ENCODE data around the gene PSG11.
"Not testable (repeated sequence)": the region's sequence is repeated elsewhere in the genome, so short reads cannot be mapped to it uniquely, and the experiment has no call there.

DNA sequence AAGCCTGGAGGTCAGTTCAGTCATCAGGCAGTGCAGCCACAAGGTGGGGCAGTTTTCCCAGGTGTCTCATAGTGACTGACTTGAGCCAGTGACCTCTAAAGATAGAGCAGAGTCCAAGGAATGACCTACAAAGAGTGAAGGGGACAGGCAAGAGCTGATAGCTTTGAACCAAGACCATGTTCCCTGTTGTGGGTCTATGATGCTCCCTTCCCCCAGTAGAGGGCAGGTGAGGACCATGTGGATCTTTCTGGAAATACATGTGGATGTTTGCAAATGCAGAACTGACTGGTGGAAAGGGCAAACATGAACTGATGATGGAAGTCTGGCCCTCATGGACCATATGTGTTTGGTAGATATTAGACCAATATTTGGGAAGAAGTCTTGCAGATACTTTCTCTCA, 6.7 kb downstream of the PSG11 start:
- TF ChIP-seq, protein P1, sequence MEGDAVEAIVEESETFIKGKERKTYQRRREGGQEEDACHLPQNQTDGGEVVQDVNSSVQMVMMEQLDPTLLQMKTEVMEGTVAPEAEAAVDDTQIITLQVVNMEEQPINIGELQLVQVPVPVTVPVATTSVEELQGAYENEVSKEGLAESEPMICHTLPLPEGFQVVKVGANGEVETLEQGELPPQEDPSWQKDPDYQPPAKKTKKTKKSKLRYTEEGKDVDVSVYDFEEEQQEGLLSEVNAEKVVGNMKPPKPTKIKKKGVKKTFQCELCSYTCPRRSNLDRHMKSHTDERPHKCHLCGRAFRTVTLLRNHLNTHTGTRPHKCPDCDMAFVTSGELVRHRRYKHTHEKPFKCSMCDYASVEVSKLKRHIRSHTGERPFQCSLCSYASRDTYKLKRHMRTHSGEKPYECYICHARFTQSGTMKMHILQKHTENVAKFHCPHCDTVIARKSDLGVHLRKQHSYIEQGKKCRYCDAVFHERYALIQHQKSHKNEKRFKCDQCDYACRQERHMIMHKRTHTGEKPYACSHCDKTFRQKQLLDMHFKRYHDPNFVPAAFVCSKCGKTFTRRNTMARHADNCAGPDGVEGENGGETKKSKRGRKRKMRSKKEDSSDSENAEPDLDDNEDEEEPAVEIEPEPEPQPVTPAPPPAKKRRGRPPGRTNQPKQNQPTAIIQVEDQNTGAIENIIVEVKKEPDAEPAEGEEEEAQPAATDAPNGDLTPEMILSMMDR (IDR thresholded peaks at IDR 0.05): not testable (repeated sequence)
- not testable (repeated sequence) for TF ChIP-seq POLR2AphosphoS5, POLR2A, EP300 (IDR thresholded peaks at IDR 0.05)
